Smooth muscle cell (in vitro differentiated cells): ENCODE data around the gene LRRC26. TPM values are rescaled to one million over a fixed set of nuclear protein-coding genes. Genes with fewer than 3 reads are reported as not detected.
"Not testable (repeated sequence)": the region's sequence is repeated elsewhere in the genome, so short reads cannot be mapped to it uniquely, and the experiment has no call there.

ENCODE experiments used
- DNase-seq: peaks from one replicate; lab custom pipeline; 2025; ENCODE audit not compliant: unreplicated experiment; lab: John Stamatoyannopoulos, UW
- H2AFZ ChIP-seq: fragments of 200-600 bp; sonication (generic); 2 replicates; pipeline ENCODE4 v1.6.0; 2016; ENCODE audit warnings: antibody characterized with exemption, low read depth, mild to moderate bottlenecking
- H3F3A ChIP-seq: fragments of 200-600 bp; sonication (generic); 2 replicates; pipeline ENCODE4 v1.6.0; 2017; ENCODE audit warnings: antibody characterized with exemption, low read depth
- H3K27ac ChIP-seq: fragments of 200-600 bp; sonication (generic); 2 replicates; pipeline ENCODE4 v1.5.1; 2016; ENCODE audit warnings: low read depth, mild to moderate bottlenecking
- H3K27me3 ChIP-seq: fragments of 200-600 bp; sonication (generic); 2 replicates; pipeline ENCODE4 v1.6.1; 2016; ENCODE audit warnings: low read depth, mild to moderate bottlenecking
- H3K36me3 ChIP-seq: fragments of 200-600 bp; sonication (generic); 2 replicates; pipeline ENCODE4 v1.5.1; 2016; ENCODE audit warnings: low read depth
- H3K4me1 ChIP-seq: fragments of 200-600 bp; sonication (generic); 2 replicates; pipeline ENCODE4 v1.5.1; 2016; ENCODE audit warnings: low read depth
- H3K4me2 ChIP-seq: fragments of 200-600 bp; sonication (generic); 2 replicates; pipeline ENCODE4 v1.6.0; 2016; ENCODE audit warnings: mild to moderate bottlenecking
- H3K4me3 ChIP-seq: fragments of 200-600 bp; sonication (generic); 2 replicates; pipeline ENCODE4 v1.5.1; 2016; ENCODE audit warnings: mild to moderate bottlenecking
- H3K79me2 ChIP-seq: fragments of 200-600 bp; sonication (generic); 2 replicates; pipeline ENCODE4 v1.6.0; 2016; ENCODE audit warnings: low read depth, mild to moderate bottlenecking
- H3K9ac ChIP-seq: fragments of 200-600 bp; sonication (generic); 2 replicates; pipeline ENCODE4 v1.6.0; 2016; ENCODE audit warnings: low read depth
- H3K9me3 ChIP-seq: fragments of 200-600 bp; sonication (generic); replicated peaks from 2 replicates; pipeline ENCODE4 v1.5.1; 2016; ENCODE audit warnings: low read depth
- H4K20me1 ChIP-seq: fragments of 200-600 bp; sonication (generic); 2 replicates; pipeline ENCODE4 v1.6.0; 2016; ENCODE audit warnings: low read depth
- WGBS: methylation state at CpG from one replicate; pipeline ENCODE4 v1.1.7; 2016; ENCODE audit warnings: low lambda C conversion rate; 5-methylcytosine and 5-hydroxymethylcytosine counted together
- microRNA-seq: library from miRNA; unstranded; fragments of <30 nt; microRNA quantifications from one replicate; pipeline ENCODE4, GENCODE V29; 2016; ENCODE audit warnings: borderline number of aligned reads
- polyA plus RNA-seq: library from polyadenylated mRNA; unstranded; fragments of >200 nt; fragmentation: Nextera tagmentation; extraction: Ambion mirVana; gene quantifications from 2 replicates; pipeline ENCODE4 v1.2.1, GENCODE V29; 2016
- small RNA-seq: library from RNA; depleted of rRNA; stranded (forward); fragments of <200 nt; gene quantifications from one replicate; pipeline ENCODE3, GENCODE V24; 2014
- total RNA-seq: library from RNA; depleted of rRNA; stranded (reverse); fragments of >200 nt; gene quantifications from 2 replicates; pipeline ENCODE4 v1.2.3, GENCODE V29; 2014

Gene LRRC26
- total and polyA plus RNA-seq, 2 experiments from 2014 or later, result not detected

DNA sequence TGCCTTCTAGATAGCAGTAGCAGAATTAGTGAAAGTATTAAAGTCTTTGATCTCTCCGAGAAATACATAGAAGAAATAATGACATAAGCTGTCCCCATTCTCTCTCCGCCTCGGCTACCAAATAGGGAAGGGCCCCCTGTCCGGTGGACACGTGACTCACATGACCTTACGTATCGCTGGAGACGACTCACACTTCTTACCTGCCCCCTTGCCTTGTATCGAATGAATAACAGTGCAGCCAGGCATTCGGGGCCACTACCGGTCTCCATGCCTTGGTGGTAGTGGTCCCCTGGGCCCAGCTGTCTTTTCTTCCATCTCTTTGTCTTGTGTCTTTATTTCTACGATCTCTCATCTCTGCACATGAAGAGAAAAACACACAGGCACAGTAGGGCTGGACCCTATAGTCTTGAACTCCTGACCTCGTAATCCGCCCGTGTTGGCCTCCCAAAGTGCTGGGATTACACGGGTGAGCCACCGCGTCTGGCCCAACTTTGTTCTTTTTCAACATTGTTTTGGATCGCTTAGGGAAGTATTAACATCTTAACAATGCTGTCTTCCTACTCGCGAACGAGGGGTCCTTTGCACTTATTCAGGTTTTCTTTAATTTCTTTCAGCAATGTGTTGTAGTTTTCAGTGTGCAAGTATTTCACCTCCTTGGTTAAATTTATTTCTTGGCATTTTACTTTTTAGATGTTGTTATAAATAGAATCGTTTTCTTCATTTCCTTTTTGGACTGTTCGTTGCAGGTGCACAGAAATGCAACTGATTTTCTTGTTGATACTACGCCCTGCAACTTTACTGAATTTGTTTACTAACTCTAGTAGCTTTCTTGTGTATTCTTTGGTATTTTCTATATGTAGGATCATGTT lies 47.7 kb downstream of the LRRC26 start:
- 81% methylated on average over 25 of the region's 25 CpGs for WGBS
- not testable (repeated sequence) for H3K27ac ChIP-seq, H3F3A ChIP-seq, H3K79me2 ChIP-seq, H3K36me3 ChIP-seq, H3K4me2 ChIP-seq, H3K27me3 ChIP-seq, H3K9ac ChIP-seq, H3K4me1 ChIP-seq, H3K4me3 ChIP-seq, H3K9me3 ChIP-seq, H2AFZ ChIP-seq, DNase-seq
- H4K20me1 ChIP-seq, result peaks cover 22% of the 10 kb centered on the region

Small RNAs within 50 kb of the gene (microRNA-seq; reads per million reads assigned to microRNA genes)
- not detected for gene MIR3621

Small RNAs within 50 kb of the gene (small RNA-seq; reads per million reads assigned to genes)
- not detected for gene MIR3621

Other genes starting within 250 kb of the LRRC26 start
Only the 30 nearest of the 31 such genes appear.
- not detected in 2 replicates for gene C8G, start 224.8 kb downstream of the LRRC26 start, total RNA-seq
- 1.4 TPM in 1 of 2 replicates, not detected in the other for gene C8G, start 224.8 kb downstream of the LRRC26 start, polyA plus RNA-seq
- not detected in 2 replicates for gene LCN12, start 217.8 kb downstream of the LRRC26 start, total RNA-seq
- gene LCN12, start 217.8 kb downstream of the LRRC26 start, polyA plus RNA-seq, result not detected in 2 replicates
- gene PTGDS, start 192.5 kb downstream of the LRRC26 start, total RNA-seq, result 119 and 145 TPM in 2 replicates
- 597 and 611 TPM in 2 replicates for gene PTGDS, start 192.5 kb downstream of the LRRC26 start, polyA plus RNA-seq
- 0.67 and 1.1 TPM in 2 replicates for gene LCNL1, start 187.1 kb downstream of the LRRC26 start, total RNA-seq
- 0.85 and 0.89 TPM in 2 replicates for gene LCNL1, start 187.1 kb downstream of the LRRC26 start, polyA plus RNA-seq
- 27.4 and 29.0 TPM in 2 replicates for gene PAXX, start 177.6 kb downstream of the LRRC26 start, total RNA-seq
- 61.4 and 62.0 TPM in 2 replicates for gene PAXX, start 177.6 kb downstream of the LRRC26 start, polyA plus RNA-seq
- gene CLIC3, start 173.5 kb downstream of the LRRC26 start, total RNA-seq, result 15.2 and 36.8 TPM in 2 replicates
- 43.9 and 69.9 TPM in 2 replicates for gene CLIC3, start 173.5 kb downstream of the LRRC26 start, polyA plus RNA-seq
- 15.9 and 23.0 TPM in 2 replicates for gene ABCA2, start 141.8 kb downstream of the LRRC26 start, total RNA-seq
- 26.2 and 29.0 TPM in 2 replicates for gene ABCA2, start 141.8 kb downstream of the LRRC26 start, polyA plus RNA-seq
- gene FUT7, start 138.0 kb downstream of the LRRC26 start, total RNA-seq, result not detected in 2 replicates
- 0.51 TPM in 1 of 2 replicates, not detected in the other for gene FUT7, start 138.0 kb downstream of the LRRC26 start, polyA plus RNA-seq
- gene NPDC1, start 123.9 kb downstream of the LRRC26 start, total RNA-seq, result 5.9 and 9.9 TPM in 2 replicates
- gene NPDC1, start 123.9 kb downstream of the LRRC26 start, polyA plus RNA-seq, result 19.3 and 38.8 TPM in 2 replicates
- not detected in 2 replicates for gene ENTPD2, start 116.0 kb downstream of the LRRC26 start, total RNA-seq
- 0.30 and 0.78 TPM in 2 replicates for gene ENTPD2, start 116.0 kb downstream of the LRRC26 start, polyA plus RNA-seq
- gene SAPCD2, start 99.5 kb downstream of the LRRC26 start, total RNA-seq, result 1.9 and 2.1 TPM in 2 replicates
- gene SAPCD2, start 99.5 kb downstream of the LRRC26 start, polyA plus RNA-seq, result 3.9 and 5.0 TPM in 2 replicates
- 5.8 and 7.2 TPM in 2 replicates for gene UAP1L1, start 92.5 kb downstream of the LRRC26 start, total RNA-seq
- 22.5 and 23.8 TPM in 2 replicates for gene UAP1L1, start 92.5 kb downstream of the LRRC26 start, polyA plus RNA-seq
- gene MAN1B1, start 83.1 kb downstream of the LRRC26 start, total RNA-seq, result 62.9 and 70.9 TPM in 2 replicates
- gene MAN1B1, start 83.1 kb downstream of the LRRC26 start, polyA plus RNA-seq, result 97.1 and 109 TPM in 2 replicates
- 50.6 and 51.4 TPM in 2 replicates for gene DPP7, start 55.3 kb downstream of the LRRC26 start, total RNA-seq
- gene DPP7, start 55.3 kb downstream of the LRRC26 start, polyA plus RNA-seq, result 170 and 171 TPM in 2 replicates
- gene GRIN1, start 30.9 kb downstream of the LRRC26 start, total RNA-seq, result not detected in 2 replicates
- gene GRIN1, start 30.9 kb downstream of the LRRC26 start, polyA plus RNA-seq, result 0.44 TPM in 1 of 2 replicates, not detected in the other
- gene TMEM210, start 2.0 kb upstream of the LRRC26 start, total RNA-seq, result not detected in 2 replicates
- gene TMEM210, start 2.0 kb upstream of the LRRC26 start, polyA plus RNA-seq, result not detected in 2 replicates
- gene ANAPC2, start 18.5 kb upstream of the LRRC26 start, total RNA-seq, result 12.6 and 16.3 TPM in 2 replicates
- gene ANAPC2, start 18.5 kb upstream of the LRRC26 start, polyA plus RNA-seq, result 6.6 and 17.6 TPM in 2 replicates
- gene SSNA1, start 18.6 kb upstream of the LRRC26 start, total RNA-seq, result 32.7 and 69.5 TPM in 2 replicates
- 84.9 and 94.1 TPM in 2 replicates for gene SSNA1, start 18.6 kb upstream of the LRRC26 start, polyA plus RNA-seq
- gene TPRN, start 30.7 kb upstream of the LRRC26 start, total RNA-seq, result 4.0 and 6.9 TPM in 2 replicates
- 15.0 and 19.0 TPM in 2 replicates for gene TPRN, start 30.7 kb upstream of the LRRC26 start, polyA plus RNA-seq
- gene TMEM203, start 35.6 kb upstream of the LRRC26 start, total RNA-seq, result 30.2 and 31.0 TPM in 2 replicates
- 53.0 and 55.1 TPM in 2 replicates for gene TMEM203, start 35.6 kb upstream of the LRRC26 start, polyA plus RNA-seq
- gene NDOR1, start 35.6 kb upstream of the LRRC26 start, total RNA-seq, result 3.2 and 6.5 TPM in 2 replicates
- gene NDOR1, start 35.6 kb upstream of the LRRC26 start, polyA plus RNA-seq, result 7.7 and 12.5 TPM in 2 replicates
- 0.36 and 0.49 TPM in 2 replicates for gene RNF208, start 52.2 kb upstream of the LRRC26 start, total RNA-seq
- 1.4 and 1.9 TPM in 2 replicates for gene RNF208, start 52.2 kb upstream of the LRRC26 start, polyA plus RNA-seq
- gene CYSRT1, start 55.1 kb upstream of the LRRC26 start, total RNA-seq, result 2.2 and 2.3 TPM in 2 replicates
- gene CYSRT1, start 55.1 kb upstream of the LRRC26 start, polyA plus RNA-seq, result 1.3 and 2.4 TPM in 2 replicates
- gene RNF224, start 57.5 kb upstream of the LRRC26 start, total RNA-seq, result not detected in 2 replicates
- not detected in 2 replicates for gene RNF224, start 57.5 kb upstream of the LRRC26 start, polyA plus RNA-seq
- gene SLC34A3, start 60.9 kb upstream of the LRRC26 start, total RNA-seq, result not detected in 2 replicates
- not detected in 2 replicates for gene SLC34A3, start 60.9 kb upstream of the LRRC26 start, polyA plus RNA-seq
- 154 and 164 TPM in 2 replicates for gene TUBB4B, start 71.2 kb upstream of the LRRC26 start, total RNA-seq
- gene TUBB4B, start 71.2 kb upstream of the LRRC26 start, polyA plus RNA-seq, result 317 and 331 TPM in 2 replicates
- gene STPG3, start 81.2 kb upstream of the LRRC26 start, total RNA-seq, result not detected in 2 replicates
- gene STPG3, start 81.2 kb upstream of the LRRC26 start, polyA plus RNA-seq, result not detected in 2 replicates
- 23.3 and 31.8 TPM in 2 replicates for gene NELFB, start 85.3 kb upstream of the LRRC26 start, total RNA-seq
- 60.9 and 66.6 TPM in 2 replicates for gene NELFB, start 85.3 kb upstream of the LRRC26 start, polyA plus RNA-seq
- 4.6 and 6.3 TPM in 2 replicates for gene TOR4A, start 107.7 kb upstream of the LRRC26 start, total RNA-seq
- 5.5 and 10.7 TPM in 2 replicates for gene TOR4A, start 107.7 kb upstream of the LRRC26 start, polyA plus RNA-seq
- gene NRARP, start 132.2 kb upstream of the LRRC26 start, total RNA-seq, result 2.0 and 3.7 TPM in 2 replicates
- 1.7 and 3.0 TPM in 2 replicates for gene NRARP, start 132.2 kb upstream of the LRRC26 start, polyA plus RNA-seq